ENCODE measurements around the gene SRGAP1.

DNA sequence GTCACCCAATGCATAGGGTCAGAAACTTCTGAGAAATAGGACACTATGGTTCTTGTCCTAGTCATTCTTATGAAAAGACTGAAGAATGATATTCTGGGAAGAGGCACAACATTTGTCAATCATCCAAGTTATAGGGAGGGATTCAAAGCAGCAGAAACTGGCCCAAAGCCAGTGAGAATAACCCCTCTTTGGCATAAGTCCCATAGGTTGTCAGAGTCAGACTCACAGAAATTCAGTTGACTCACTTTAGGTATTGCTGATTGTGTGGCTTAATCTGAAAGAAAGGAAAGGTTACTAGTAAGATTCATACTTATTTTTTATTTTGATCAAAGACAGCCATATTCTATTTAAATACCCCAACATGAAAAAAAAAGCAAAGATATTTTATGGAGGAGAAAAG lies 151.0 kb downstream of the SRGAP1 start:
- TF ChIP-seq TGIF2 (CRISPR knock-in tag; IDR thresholded peaks at IDR 0.05) (no peak), RFX5 (IDR thresholded peaks at IDR 0.05; ENCODE audit: low read depth, low read length) (no peak), ZSCAN25 (CRISPR knock-in tag; IDR thresholded peaks at IDR 0.05) (no peak), CREB1 (IDR thresholded peaks at IDR 0.05) (no peak), CREB1 (CRISPR knock-in tag; IDR thresholded peaks at IDR 0.05) (no peak), ZNF766 (CRISPR knock-in tag; IDR thresholded peaks at IDR 0.05; ENCODE audit: borderline replicate concordance) (no peak), SMC3 (IDR thresholded peaks at IDR 0.05; ENCODE audit: low read length) (no peak), ZNF263 (CRISPR knock-in tag; IDR thresholded peaks at IDR 0.05) (no peak), ZBTB21 (CRISPR knock-in tag; IDR thresholded peaks at IDR 0.05) (no peak), ZNF24 (IDR thresholded peaks at IDR 0.05) (no peak), CBFB (CRISPR knock-in tag; IDR thresholded peaks at IDR 0.05) (no peak)
- TF ChIP-seq, protein P1, sequence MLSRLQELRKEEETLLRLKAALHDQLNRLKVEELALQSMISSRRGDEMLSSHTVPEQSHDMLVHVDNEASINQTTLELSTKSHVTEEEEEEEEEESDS (CRISPR knock-in tag; IDR thresholded peaks at IDR 0.05; ENCODE audit: borderline replicate concordance) = no peak
